Neutrophil (primary cell): Measurements from ENCODE around the gene CCDC146.
"Not testable (repeated sequence)": the region's sequence is repeated elsewhere in the genome, so short reads cannot be mapped to it uniquely, and the experiment has no call there.

ENCODE experiments used
- H3K27ac ChIP-seq: fragments of 200-600 bp; sonication (generic); 2 replicates; pipeline ENCODE4 v1.5.1; 2016; ENCODE audit warnings: mild to moderate bottlenecking, moderate library complexity
- H3K27me3 ChIP-seq: fragments of 200-600 bp; sonication (generic); 2 replicates; pipeline ENCODE4 v1.6.0; 2016; ENCODE audit warnings: mild to moderate bottlenecking
- H3K36me3 ChIP-seq: fragments of 200-600 bp; sonication (generic); 2 replicates; pipeline ENCODE4 v1.5.1; 2017
- H3K4me1 ChIP-seq, 2 experiments: fragments of 200-600 bp in 1 of 2; sonication (generic) in 1 of 2; 1 replicate in 1 of 2; 2 replicates in 1 of 2; pipeline versions ENCODE4 v1.5.1 to v1.6.1; 2013 to 2016; ENCODE audit warnings: low read depth in 1 of 2, low read length in 1 of 2, mild to moderate bottlenecking in 1 of 2, moderate library complexity in 1 of 2; ENCODE audit not compliant: control insufficient read depth in 1 of 2, insufficient read depth in 1 of 2
- H3K4me3 ChIP-seq, 2 experiments: fragments of 200-600 bp in 1 of 2; sonication (generic) in 1 of 2; 1 replicate in 1 of 2; 2 replicates in 1 of 2; pipeline ENCODE4 v1.5.1; 2013 to 2016; ENCODE audit warnings: low read depth in 1 of 2, low read length in 1 of 2, mild to moderate bottlenecking in 1 of 2, moderate library complexity in 1 of 2
- H3K9me3 ChIP-seq: fragments of 200-600 bp; sonication (generic); 2 replicates; pipeline ENCODE4 v1.5.1; 2016
- TF ChIP-seq, protein P1 (sequence below): fragments of 200-600 bp; sonication (generic); IDR thresholded peaks from 2 replicates; pipeline ENCODE4 v1.5.1; 2016; ENCODE audit warnings: antibody characterized with exemption

The CCDC146 gene

DNA sequence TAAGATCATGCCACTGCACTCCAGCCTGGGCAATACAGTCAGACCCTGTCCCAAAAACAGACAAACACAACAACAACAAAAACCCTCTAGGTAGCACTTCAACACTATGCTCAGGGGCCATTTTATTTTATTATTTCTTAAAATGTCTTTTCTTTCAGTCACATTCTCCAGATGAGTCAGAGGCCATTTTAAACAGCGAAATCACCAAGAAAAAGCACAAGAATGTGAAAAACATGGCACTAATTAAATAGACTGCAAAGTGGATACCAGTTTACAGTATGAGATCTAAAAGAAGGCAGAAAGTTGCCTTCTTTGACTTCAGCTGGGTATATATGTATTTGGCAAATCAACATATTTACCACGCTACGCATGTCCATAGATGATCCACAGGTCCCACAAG is 83.3 kb downstream of the CCDC146 start:
- H3K27me3 ChIP-seq: no peaks in the 10 kb centered on the region
- H3K9me3 ChIP-seq: peaks cover 4% of the 10 kb centered on the region
- peaks cover 8 to 17% of the 10 kb centered on the region in 2 experiments for H3K4me1 ChIP-seq
- no peak overlapping the region for H3K27ac ChIP-seq
- no peaks in the 10 kb centered on the region for H3K36me3 ChIP-seq
- H3K4me3 ChIP-seq: no peak overlapping the region
- TF ChIP-seq, protein P1, sequence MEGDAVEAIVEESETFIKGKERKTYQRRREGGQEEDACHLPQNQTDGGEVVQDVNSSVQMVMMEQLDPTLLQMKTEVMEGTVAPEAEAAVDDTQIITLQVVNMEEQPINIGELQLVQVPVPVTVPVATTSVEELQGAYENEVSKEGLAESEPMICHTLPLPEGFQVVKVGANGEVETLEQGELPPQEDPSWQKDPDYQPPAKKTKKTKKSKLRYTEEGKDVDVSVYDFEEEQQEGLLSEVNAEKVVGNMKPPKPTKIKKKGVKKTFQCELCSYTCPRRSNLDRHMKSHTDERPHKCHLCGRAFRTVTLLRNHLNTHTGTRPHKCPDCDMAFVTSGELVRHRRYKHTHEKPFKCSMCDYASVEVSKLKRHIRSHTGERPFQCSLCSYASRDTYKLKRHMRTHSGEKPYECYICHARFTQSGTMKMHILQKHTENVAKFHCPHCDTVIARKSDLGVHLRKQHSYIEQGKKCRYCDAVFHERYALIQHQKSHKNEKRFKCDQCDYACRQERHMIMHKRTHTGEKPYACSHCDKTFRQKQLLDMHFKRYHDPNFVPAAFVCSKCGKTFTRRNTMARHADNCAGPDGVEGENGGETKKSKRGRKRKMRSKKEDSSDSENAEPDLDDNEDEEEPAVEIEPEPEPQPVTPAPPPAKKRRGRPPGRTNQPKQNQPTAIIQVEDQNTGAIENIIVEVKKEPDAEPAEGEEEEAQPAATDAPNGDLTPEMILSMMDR: no peak

DNA sequence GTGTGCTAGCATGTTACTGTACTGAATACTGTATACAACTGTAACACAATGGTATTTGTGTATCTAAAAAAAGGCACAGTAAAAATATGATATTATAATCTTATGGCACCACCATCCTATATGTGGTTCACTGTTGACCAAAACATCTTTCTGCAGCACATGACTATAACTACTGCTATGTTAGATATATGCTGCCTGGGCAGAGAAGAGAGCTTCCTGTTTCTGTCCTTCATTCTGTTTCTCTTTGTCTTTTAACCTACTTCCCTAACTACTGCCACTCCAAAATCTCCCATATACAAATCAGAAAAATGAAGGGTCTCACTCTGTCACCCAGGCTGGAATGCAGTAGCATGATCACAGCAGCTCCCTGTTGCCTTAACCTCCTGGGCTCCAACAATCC is 86.0 kb downstream of the CCDC146 start:
- H3K4me3 ChIP-seq: peak overlapping the region in 1 of 2 experiments; percentile 19
- peak overlapping the region; percentile 57 for H3K27ac ChIP-seq
- TF ChIP-seq, protein P1: no peak
- H3K4me1 ChIP-seq: peaks cover 8 to 16% of the 10 kb centered on the region in 2 experiments
- no peaks in the 10 kb centered on the region for H3K36me3 ChIP-seq
- peaks cover 4% of the 10 kb centered on the region for H3K9me3 ChIP-seq
- H3K27me3 ChIP-seq: no peaks in the 10 kb centered on the region

DNA sequence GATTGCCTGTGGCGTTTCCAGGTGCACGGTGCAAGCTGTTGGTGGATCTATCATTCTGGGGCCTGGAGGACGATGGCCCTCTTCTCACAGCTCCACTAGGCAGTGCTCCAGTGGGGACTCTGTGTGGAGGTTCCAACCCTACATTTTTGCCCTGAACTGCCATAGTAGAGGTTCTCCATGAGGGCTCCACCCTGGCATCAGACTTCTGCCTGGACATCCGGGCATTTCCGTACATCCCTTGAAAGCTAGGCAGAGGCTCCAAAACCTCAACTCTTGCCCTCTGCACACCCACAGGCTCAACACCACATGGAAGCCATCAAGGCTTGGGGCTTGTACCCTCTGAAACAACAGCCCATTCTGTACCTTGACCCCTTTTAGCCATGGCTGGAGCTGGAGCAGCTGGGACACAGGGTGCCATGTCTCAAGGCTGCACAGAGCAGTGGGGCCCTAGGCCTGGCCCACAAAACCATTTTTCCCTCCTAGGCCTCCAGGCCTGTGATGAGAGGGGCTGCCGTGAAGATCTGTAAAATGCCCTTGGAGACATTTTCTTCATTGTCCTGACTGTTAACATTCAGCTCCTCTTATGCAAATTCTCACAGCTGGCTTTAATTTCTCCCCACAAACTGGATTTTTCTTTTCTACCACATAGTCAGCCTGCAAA is 87.2 kb downstream of the CCDC146 start:
- Histone ChIP-seq H3K27me3 (no peaks in the 10 kb centered on the region), H3K4me3 (no peak overlapping the region), H3K4me1 (peaks cover 8 to 16% of the 10 kb centered on the region in 2 experiments), H3K9me3 (peaks cover 4% of the 10 kb centered on the region), H3K27ac (no peak overlapping the region), H3K36me3 (no peaks in the 10 kb centered on the region)
- TF ChIP-seq, protein P1: no peak

DNA sequence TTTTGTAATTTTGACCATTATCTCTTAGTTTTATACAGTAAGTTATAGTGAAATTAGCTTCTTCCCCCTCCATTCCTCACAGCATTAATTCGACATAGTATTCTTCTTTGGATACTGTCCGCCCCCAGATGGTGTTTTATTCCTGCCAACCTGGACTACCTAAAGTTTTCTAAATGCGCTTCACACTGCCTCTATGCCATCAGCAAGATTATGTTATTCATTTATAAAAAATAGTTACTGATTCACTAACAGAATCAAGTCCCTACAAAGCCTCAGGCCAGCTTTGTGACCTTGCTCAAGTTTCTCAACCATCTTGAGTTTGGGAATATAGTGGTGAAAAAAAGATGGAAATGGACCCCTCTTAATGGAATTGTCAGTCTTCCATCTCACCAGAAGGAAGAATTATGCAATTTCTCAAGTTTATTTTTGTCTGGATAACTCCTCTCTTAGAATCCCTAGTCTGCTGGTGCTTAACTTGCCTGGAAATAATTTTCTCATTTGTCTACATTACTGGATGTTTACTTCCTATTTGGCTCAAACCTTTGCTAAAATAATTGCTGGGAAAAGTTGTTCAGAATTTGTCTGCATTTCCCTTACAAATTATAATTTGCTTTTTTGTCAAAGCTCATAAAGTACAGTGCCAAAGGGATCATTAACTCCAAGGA is 93.9 kb downstream of the CCDC146 start:
- H3K4me3 ChIP-seq: no peak overlapping the region
- H3K36me3 ChIP-seq: no peaks in the 10 kb centered on the region
- H3K27me3 ChIP-seq: no peaks in the 10 kb centered on the region
- H3K4me1 ChIP-seq: no peaks in the 10 kb centered on the region
- TF ChIP-seq, protein P1: no peak
- H3K9me3 ChIP-seq: no peaks in the 10 kb centered on the region
- no peak overlapping the region for H3K27ac ChIP-seq

DNA sequence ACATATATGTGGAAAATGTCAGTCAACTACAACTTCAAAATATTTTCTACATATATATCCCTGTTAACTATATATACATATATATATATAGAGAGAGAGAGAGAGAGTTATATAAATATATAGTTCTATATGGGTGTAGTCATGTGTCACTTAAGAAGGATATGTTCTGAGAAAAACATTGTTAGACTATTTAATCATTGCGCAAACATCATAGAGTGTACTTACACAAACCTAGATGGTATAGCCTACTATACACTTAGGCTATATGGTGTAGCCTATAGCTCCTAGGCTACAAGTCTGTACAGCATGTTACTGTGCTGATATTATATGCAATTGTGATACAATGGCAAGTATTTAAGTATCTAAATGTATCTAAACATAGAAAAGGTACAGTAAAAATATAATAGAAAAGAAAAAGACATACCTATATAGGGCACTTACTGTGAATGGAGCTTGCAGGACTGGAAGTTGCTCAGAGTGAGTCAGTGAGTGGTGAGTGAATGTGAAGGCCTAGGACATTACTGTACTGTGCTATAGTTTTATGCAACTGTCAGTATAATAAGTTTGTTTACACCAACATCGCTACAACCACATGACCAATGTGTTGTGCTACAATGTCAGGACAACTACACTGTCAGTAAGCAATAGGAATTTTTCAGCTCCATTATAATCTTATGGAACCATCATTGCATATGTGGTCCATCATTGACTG is 95.2 kb downstream of the CCDC146 start:
- no peak overlapping the region for H3K4me3 ChIP-seq
- H3K27me3 ChIP-seq: no peaks in the 10 kb centered on the region
- no peak overlapping the region for H3K27ac ChIP-seq
- H3K4me1 ChIP-seq: no peaks in the 10 kb centered on the region
- TF ChIP-seq, protein P1: no peak
- no peaks in the 10 kb centered on the region for H3K9me3 ChIP-seq
- H3K36me3 ChIP-seq: no peaks in the 10 kb centered on the region

DNA sequence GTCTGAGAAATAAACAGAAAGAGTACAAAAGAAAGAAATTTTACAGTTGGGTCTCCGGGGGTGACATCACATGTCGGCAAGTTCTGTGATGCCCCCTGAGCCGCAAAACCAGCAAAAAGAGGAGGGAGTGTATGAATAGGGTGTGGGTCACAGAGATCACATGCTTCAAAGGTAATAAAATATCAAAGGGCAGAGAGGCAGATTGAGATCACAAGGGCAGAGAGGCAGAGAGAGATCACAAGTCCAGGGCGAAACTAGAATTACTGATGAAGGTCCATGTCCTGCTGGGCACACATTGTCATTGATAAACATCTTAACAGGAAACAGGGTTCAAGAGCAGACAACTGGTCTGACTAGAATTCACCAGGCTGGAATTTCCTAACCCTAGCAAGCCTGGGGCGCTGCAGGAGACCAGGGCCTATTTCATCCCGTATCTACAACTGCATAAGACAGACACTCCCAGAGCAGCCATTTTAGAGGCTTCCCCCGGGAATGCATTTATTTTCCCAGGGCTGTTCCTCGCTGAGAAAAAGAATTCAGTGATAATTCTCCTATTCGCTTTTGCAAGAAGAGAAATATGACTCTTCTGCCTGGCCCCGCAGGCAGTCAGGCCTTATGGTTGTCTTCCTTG is 97.4 kb downstream of the CCDC146 start:
- not testable (repeated sequence) for H3K4me1 ChIP-seq, H3K27ac ChIP-seq, H3K36me3 ChIP-seq, H3K27me3 ChIP-seq, H3K4me3 ChIP-seq, H3K9me3 ChIP-seq
